ENCODE results near the gene CUBN. TPM values are rescaled to one million over a fixed set of nuclear protein-coding genes. Genes with fewer than 3 reads are reported as not detected.
"Not testable (repeated sequence)": the region's sequence is repeated elsewhere in the genome, so short reads cannot be mapped to it uniquely, and the experiment has no call there.

CUBN gene
- total RNA-seq, 4 donors from 2014 or later = 0.37 to 1.5 (median 1.1) TPM

GRCh38 chr10:17119845-17120244, 9.8 kb downstream of the CUBN start:
- H3K4me3 ChIP-seq = no peak overlapping the region
- H3K9me3 ChIP-seq = no peaks in the 10 kb centered on the region
- in situ Hi-C loops (cut with MboI; ENCODE audit: low pct_ligation_motif_present in 1 of 4, low pct_unique_long_range_greater_than_20kb in 1 of 4, low sequenced_read_pairs in 3 of 4) (no loop called here), intact Hi-C loops (cut with DNase I; ENCODE audit: low total_unique reads) (no loop called here)
- no peak for DNase-seq
- WGBS, 2 donors (ENCODE audit: low coverage in 1 of 2) = 73 to 85% methylated on average over 3 of the region's 3 CpGs
- no peak for TF ChIP-seq EP300 (IDR thresholded peaks at IDR 0.05; ENCODE audit: low read depth)
- TF ChIP-seq POLR2A (IDR thresholded peaks at IDR 0.05) = no peak
- no peak for TF ChIP-seq CTCF (IDR thresholded peaks at IDR 0.05)
- no peak for TF ChIP-seq POLR2AphosphoS5 (IDR thresholded peaks at IDR 0.05)
- no peak overlapping the region for H3K27ac ChIP-seq
- no peaks in the 10 kb centered on the region for H3K36me3 ChIP-seq
- no peaks in the 10 kb centered on the region for H3K27me3 ChIP-seq
- H3K4me1 ChIP-seq = peaks cover 0 to 4% (median 2%) of the 10 kb centered on the region in 4 donors

- Histone ChIP-seq H3K4me3 (no peak overlapping the region), H3K36me3 (no peaks in the 10 kb centered on the region), H3K27ac (no peak overlapping the region), H3K27me3 (no peaks in the 10 kb centered on the region), H3K4me1 (peaks cover 0 to 4% (median 2%) of the 10 kb centered on the region in 4 donors), H3K9me3 (no peaks in the 10 kb centered on the region)
- intact Hi-C loops (cut with DNase I; ENCODE audit: low total_unique reads) = no loop called here
- 69 to 83% methylated on average over 3 to 5 of the region's 5 CpGs for WGBS, 2 donors (ENCODE audit: low coverage in 1 of 2)
- no peak for DNase-seq
- no peak for TF ChIP-seq CTCF (IDR thresholded peaks at IDR 0.05)
- TF ChIP-seq EP300 (IDR thresholded peaks at IDR 0.05; ENCODE audit: low read depth) = no peak
- TF ChIP-seq POLR2AphosphoS5 (IDR thresholded peaks at IDR 0.05) = no peak
- TF ChIP-seq POLR2A (IDR thresholded peaks at IDR 0.05) = no peak
- in situ Hi-C loops (cut with MboI; ENCODE audit: low pct_ligation_motif_present in 1 of 4, low pct_unique_long_range_greater_than_20kb in 1 of 4, low sequenced_read_pairs in 3 of 4) = no loop called here
These were observed 13.4 kb downstream of the CUBN start for GRCh38 chr10:17116193-17116592.

GRCh38 chr10:17115683-17116082, 13.9 kb downstream of the CUBN start:
- no peak overlapping the region for H3K4me3 ChIP-seq
- no peaks in the 10 kb centered on the region for H3K9me3 ChIP-seq
- intact Hi-C loops (cut with DNase I; ENCODE audit: low total_unique reads) = no loop called here
- 60 to 65% methylated on average over 5 of the region's 5 CpGs for WGBS, 2 donors (ENCODE audit: low coverage in 1 of 2)
- TF ChIP-seq POLR2A (IDR thresholded peaks at IDR 0.05) (no peak), POLR2AphosphoS5 (IDR thresholded peaks at IDR 0.05) (no peak)
- no peaks in the 10 kb centered on the region for H3K27me3 ChIP-seq
- peaks cover 0 to 4% (median 2%) of the 10 kb centered on the region in 4 donors for H3K4me1 ChIP-seq
- no peaks in the 10 kb centered on the region for H3K36me3 ChIP-seq
- in situ Hi-C loops (cut with MboI; ENCODE audit: low pct_ligation_motif_present in 1 of 4, low pct_unique_long_range_greater_than_20kb in 1 of 4, low sequenced_read_pairs in 3 of 4) = no loop called here
- no peak for DNase-seq
- H3K27ac ChIP-seq = no peak overlapping the region

- intact Hi-C loops (cut with DNase I; ENCODE audit: low total_unique reads); H3K9me3 ChIP-seq; H3K36me3 ChIP-seq; H3K27me3 ChIP-seq; in situ Hi-C loops (cut with MboI; ENCODE audit: low pct_ligation_motif_present in 1 of 4, low pct_unique_long_range_greater_than_20kb in 1 of 4, low sequenced_read_pairs in 3 of 4); H3K4me3 ChIP-seq; H3K27ac ChIP-seq; H3K4me1 ChIP-seq; DNase-seq: not testable (repeated sequence)
- WGBS, 2 donors (ENCODE audit: low coverage in 1 of 2) = 89 to 90% methylated on average over 8 to 13 of the region's 13 CpGs
These were observed 14.7 kb downstream of the CUBN start for GRCh38 chr10:17114878-17115444.

GRCh38 chr10:17113889-17114540, 15.6 kb downstream of the CUBN start:
- no peak overlapping the region for H3K27ac ChIP-seq
- no peak for DNase-seq
- peaks cover 0 to 4% (median 2%) of the 10 kb centered on the region in 4 donors for H3K4me1 ChIP-seq
- H3K36me3 ChIP-seq = no peaks in the 10 kb centered on the region
- H3K9me3 ChIP-seq = no peaks in the 10 kb centered on the region
- H3K4me3 ChIP-seq = no peak overlapping the region
- 73 to 81% methylated on average over 2 to 7 of the region's 7 CpGs for WGBS, 2 donors (ENCODE audit: low coverage in 1 of 2)
- intact Hi-C loops (cut with DNase I; ENCODE audit: low total_unique reads) (no loop called here), in situ Hi-C loops (cut with MboI; ENCODE audit: low pct_ligation_motif_present in 1 of 4, low pct_unique_long_range_greater_than_20kb in 1 of 4, low sequenced_read_pairs in 3 of 4) (no loop called here)
- TF ChIP-seq CTCF (IDR thresholded peaks at IDR 0.05) (no peak), EP300 (IDR thresholded peaks at IDR 0.05; ENCODE audit: low read depth) (no peak), POLR2A (IDR thresholded peaks at IDR 0.05) (no peak), POLR2AphosphoS5 (IDR thresholded peaks at IDR 0.05) (no peak)
- H3K27me3 ChIP-seq = no peaks in the 10 kb centered on the region

Data from transverse colon (tissue), 4 donors.